GM18498 (cell line): ENCODE measurements around the gene CACNA1C.
A peak's percentile ranks its signal among the peaks of the same experiment; 100 is the strongest.

Experiments
- ATAC-seq: cut with Tn5 transposase; IDR thresholded peaks from one replicate; pipeline ENCODE4 v1.9.1; 2021; ENCODE audit warnings: mild to moderate bottlenecking, moderate library complexity; ENCODE audit not compliant: unreplicated experiment

Gene CACNA1C

GRCh38 chr12:2334689-2335088 is 281.9 kb downstream of the CACNA1C start:
- ATAC-seq = no peak

- ATAC-seq = no peak
Measured at GRCh38 chr12:2335109-2335508, 282.3 kb downstream of the CACNA1C start.

GRCh38 chr12:2335513-2335912 is 282.7 kb downstream of the CACNA1C start:
- no peak for ATAC-seq

GRCh38 chr12:2335916-2336315 is 283.1 kb downstream of the CACNA1C start:
- ATAC-seq = no peak

GRCh38 chr12:2336409-2336829 is 283.6 kb downstream of the CACNA1C start:
- ATAC-seq = peak; percentile 90

GRCh38 chr12:2337031-2338010 is 284.5 kb downstream of the CACNA1C start:
- no peak for ATAC-seq

GRCh38 chr12:2338381-2338780 is 285.6 kb downstream of the CACNA1C start:
- ATAC-seq = no peak

GRCh38 chr12:2338991-2339431 is 286.2 kb downstream of the CACNA1C start:
- ATAC-seq = no peak

- ATAC-seq = no peak
Measured at GRCh38 chr12:2341051-2341751, 288.4 kb downstream of the CACNA1C start.

GRCh38 chr12:2341871-2342270 is 289.1 kb downstream of the CACNA1C start:
- no peak for ATAC-seq

- no peak for ATAC-seq
Measured at GRCh38 chr12:2343681-2344080, 290.9 kb downstream of the CACNA1C start.

GRCh38 chr12:2344476-2344875 is 291.7 kb downstream of the CACNA1C start:
- no peak for ATAC-seq

GRCh38 chr12:2344885-2345284 is 292.1 kb downstream of the CACNA1C start:
- ATAC-seq = no peak

GRCh38 chr12:2345902-2346301 is 293.1 kb downstream of the CACNA1C start:
- no peak for ATAC-seq

- no peak for ATAC-seq
Measured at GRCh38 chr12:2346416-2346815, 293.6 kb downstream of the CACNA1C start.

- ATAC-seq = no peak
Measured at GRCh38 chr12:2347137-2347843, 294.5 kb downstream of the CACNA1C start.

GRCh38 chr12:2347844-2348481 is 295.2 kb downstream of the CACNA1C start:
- ATAC-seq = no peak

GRCh38 chr12:2348482-2348852 is 295.7 kb downstream of the CACNA1C start:
- ATAC-seq = no peak

GRCh38 chr12:2351161-2351560 is 298.4 kb downstream of the CACNA1C start:
- no peak for ATAC-seq

GRCh38 chr12:2352203-2352602 is 299.4 kb downstream of the CACNA1C start:
- no peak for ATAC-seq

GRCh38 chr12:2353281-2353680 is 300.5 kb downstream of the CACNA1C start:
- no peak for ATAC-seq
